Pancreas (tissue), 10 donors: Measurements from ENCODE around the gene CFAP299. TPM values are rescaled to one million over a fixed set of nuclear protein-coding genes. Genes with fewer than 3 reads are reported as not detected.

Source experiments
- ATAC-seq, 4 donors: fragments of 200-7000 bp; cut with Tn5 transposase; one replicate each; pipeline versions ENCODE4 v1.8.0 to v1.9.1; 2020; ENCODE audit warnings: mild to moderate bottlenecking in 4 of 4, moderate library complexity in 4 of 4
- DNase-seq, 6 donors: peaks; one replicate each; pipeline ENCODE4 v3.0.0-alpha.2; 2020
- FAIRE-seq: peaks from 2 replicates; lab custom pipeline; 2012; peaks lifted over from hg19 to GRCh38; lab: Jason Lieb, UNC
- H3K27ac ChIP-seq, 4 donors: fragments of 200-600 bp; sonication (generic); 1 replicate in 3 of 4; 2 replicates in 1 of 4; pipeline versions ENCODE4 v1.5.0 to v1.8.0; 2020
- H3K27me3 ChIP-seq, 4 donors: fragments of 200-600 bp; one replicate each; pipeline ENCODE4 v1.8.0; 2021
- H3K36me3 ChIP-seq, 3 donors: fragments of 200-600 bp; sonication (generic) in 1 of 3; one replicate each; pipeline versions ENCODE4 v1.5.0 to v1.8.0; 2020 to 2021
- H3K4me1 ChIP-seq, 3 donors: fragments of 200-600 bp; one replicate each; pipeline ENCODE4 v1.8.0; 2021
- H3K4me3 ChIP-seq, 4 donors: fragments of 200-600 bp; sonication (generic) in 2 of 4; one replicate each; pipeline versions ENCODE4 v1.5.0 to v1.8.0; 2020 to 2021
- H3K9me3 ChIP-seq, 4 donors: fragments of 200-600 bp; one replicate each; pipeline ENCODE4 v1.8.0; 2021
- CTCF ChIP-seq, 4 donors: fragments of 200-600 bp; sonication (generic) in 3 of 4; IDR thresholded peaks; one replicate each; pipeline versions ENCODE4 v1.5.0 to v1.8.0; 2021; ENCODE audit warnings: antibody characterized with exemption in 4 of 4
- WGBS, 2 donors: extraction: QIAGEN DNeasy Blood & Tissue Kit; methylation state at CpG; one replicate each; pipeline ENCODE4 v1.1.7; 2013; 5-methylcytosine and 5-hydroxymethylcytosine counted together
- intact Hi-C, 3 donors: fragments of 100-400 bp; cut with DNase I; formaldehyde crosslinking; loops; one replicate each; pipeline versions ENCODE4 v1.11.1 to v1.14.2; 2022
- polyA plus RNA-seq, 2 donors: library from polyadenylated mRNA; stranded (reverse); fragments of 200-250 nt; gene quantifications; one replicate each; pipeline ENCODE4 v1.2.3, GENCODE V29; 2013
- total RNA-seq, 6 donors: library from RNA; stranded (reverse); fragmentation: NEBNext Ultra II Directional in 4 of 6; extraction: Animal tissue kit (Norgen Biotek cat#: 25700) in 4 of 6; gene quantifications; one replicate each; pipeline versions ENCODE4 v1.2.1 to v1.2.4, GENCODE V29; 2021 to 2023
- donor health status: healthy with polysubstance abuse.
- donor health status: DM: no; HTN: no; CAD: no; lungs with moderate emphysema.
- donor health status: DM: no; HTN: no; CAD: no.
- donor health status: control.
- donor health status: control.
- donor health status: Bipolar disorder and iron deficiency.
- donor health status: DM: yes; HTN: yes; CAD: no.
- donor health status: DM: no; HTN: no; CAD: no.
- donor health status: DM: no; HTN: no; CAD: no.
- donor health status: DM: yes; HTN: yes; CAD: no.

The CFAP299 gene
- total and polyA plus RNA-seq, 8 donors = 0.14 TPM; not detected in 7

- FAIRE-seq = no peak
These were observed 13.8 kb upstream of the CFAP299 start for GRCh38 chr4:80321776-80322175.

GRCh38 chr4:80322716-80323115, 12.8 kb upstream of the CFAP299 start:
- Histone ChIP-seq H3K4me3 (no peak overlapping the region), H3K9me3 (no peaks in the 10 kb centered on the region), H3K36me3 (no peaks in the 10 kb centered on the region), H3K4me1 (no peaks in the 10 kb centered on the region), H3K27ac (no peak overlapping the region), H3K27me3 (no peaks in the 10 kb centered on the region)
- ATAC-seq = peak in 2 of 4 donors; percentile 49 to 58
- no peak for DNase-seq
- TF ChIP-seq CTCF (IDR thresholded peaks at IDR 0.05) = no peak
- no peak for FAIRE-seq
- intact Hi-C loops = no loop called here

More at GRCh38 chr4:80321776-80322175, 13.8 kb upstream of the CFAP299 start:
- Histone ChIP-seq H3K9me3 (no peaks in the 10 kb centered on the region), H3K4me3 (no peak overlapping the region), H3K27me3 (no peaks in the 10 kb centered on the region), H3K27ac (no peak overlapping the region), H3K4me1 (no peaks in the 10 kb centered on the region), H3K36me3 (no peaks in the 10 kb centered on the region)
- peak in 1 of 6 donors; percentile 12 for DNase-seq
- no peak for TF ChIP-seq CTCF (IDR thresholded peaks at IDR 0.05)
- no peak for ATAC-seq
- WGBS, 2 donors = 60 to 72% methylated on average over 4 of the region's 4 CpGs
- intact Hi-C loops = no loop called here

- H3K27me3 ChIP-seq = peaks cover 0 to 5% (median 0%) of the 10 kb centered on the region in 4 donors
- WGBS, 2 donors = 62 to 72% methylated on average over 6 of the region's 6 CpGs
These were observed 11.4 kb upstream of the CFAP299 start for GRCh38 chr4:80324171-80324570.

GRCh38 chr4:80331693-80332092, 3.8 kb upstream of the CFAP299 start:
- ATAC-seq = no peak
- Histone ChIP-seq H3K9me3 (no peaks in the 10 kb centered on the region), H3K27me3 (peaks cover 0 to 19% (median 0%) of the 10 kb centered on the region in 4 donors), H3K27ac (no peak overlapping the region), H3K4me1 (no peaks in the 10 kb centered on the region), H3K36me3 (no peaks in the 10 kb centered on the region), H3K4me3 (no peak overlapping the region)
- intact Hi-C loops = no loop called here
- 35 to 60% methylated on average over 2 of the region's 2 CpGs for WGBS, 2 donors
- DNase-seq = no peak
- no peak for TF ChIP-seq CTCF (IDR thresholded peaks at IDR 0.05)
- FAIRE-seq = no peak

More at GRCh38 chr4:80324171-80324570, 11.4 kb upstream of the CFAP299 start:
- no peak for ATAC-seq
- intact Hi-C loops = no loop called here
- no peaks in the 10 kb centered on the region for H3K9me3 ChIP-seq
- no peak overlapping the region for H3K27ac ChIP-seq
- no peak for FAIRE-seq
- no peak for DNase-seq
- no peak for TF ChIP-seq CTCF (IDR thresholded peaks at IDR 0.05)
- no peaks in the 10 kb centered on the region for H3K36me3 ChIP-seq
- H3K4me1 ChIP-seq = no peaks in the 10 kb centered on the region
- H3K4me3 ChIP-seq = no peak overlapping the region

GRCh38 chr4:80333121-80333520, 2.4 kb upstream of the CFAP299 start:
- intact Hi-C loops = no loop called here
- ATAC-seq (no peak), FAIRE-seq (no peak), DNase-seq (no peak)
- 47 to 52% methylated on average over 4 of the region's 4 CpGs for WGBS, 2 donors
- TF ChIP-seq CTCF (IDR thresholded peaks at IDR 0.05) = no peak
- Histone ChIP-seq H3K4me3 (no peak overlapping the region), H3K9me3 (no peaks in the 10 kb centered on the region), H3K36me3 (no peaks in the 10 kb centered on the region), H3K27me3 (peaks cover 0 to 19% (median 0%) of the 10 kb centered on the region in 4 donors), H3K27ac (no peak overlapping the region), H3K4me1 (no peaks in the 10 kb centered on the region)
